ENCODE results near the gene DHODH.

- no peak for TF ChIP-seq CTCF (conservative IDR thresholded peaks at IDR 0.05)
- no peak for TF ChIP-seq ZFX (IDR thresholded peaks at IDR 0.05)
Observed at GRCh38 chr16:72050769-72051464, 42.4 kb downstream of the DHODH start.
